ENCODE measurements around the gene QRSL1.
A peak's percentile ranks its signal among the peaks of the same experiment; 100 is the strongest.

The QRSL1 gene

GRCh38 chr6:106611030-106611429, 18.3 kb upstream of the QRSL1 start:
- Histone ChIP-seq H3K27me3 (ENCODE audit: control insufficient read depth in 5 of 5, insufficient read depth in 4 of 5, low read length in 5 of 5) (no peaks in the 10 kb centered on the region), H3K4me3 (ENCODE audit: low read depth in 1 of 5, low read length in 5 of 5) (no peak overlapping the region), H3K4me1 (ENCODE audit: control insufficient read depth in 5 of 5, insufficient read depth in 5 of 5, low read length in 5 of 5) (no peaks in the 10 kb centered on the region), H3K27ac (ENCODE audit: low read depth, low read length) (no peak overlapping the region), H3K9me3 (ENCODE audit: control insufficient read depth in 5 of 5, low read length in 5 of 5) (peaks cover 0 to under 1% (median 0%) of the 10 kb centered on the region in 5 donors), H3K36me3 (ENCODE audit: control insufficient read depth in 5 of 5, insufficient read depth in 5 of 5, low read length in 5 of 5) (peaks cover 0 to 6% (median 4%) of the 10 kb centered on the region in 5 donors), H3K9ac (ENCODE audit: low read length in 5 of 5) (no peak overlapping the region)

- H3K9me3 ChIP-seq (ENCODE audit: control insufficient read depth in 5 of 5, low read length in 5 of 5), result no peaks in the 10 kb centered on the region
- no peaks in the 10 kb centered on the region for H3K27me3 ChIP-seq (ENCODE audit: control insufficient read depth in 5 of 5, insufficient read depth in 4 of 5, low read length in 5 of 5)
- no peaks in the 10 kb centered on the region for H3K4me1 ChIP-seq (ENCODE audit: control insufficient read depth in 5 of 5, insufficient read depth in 5 of 5, low read length in 5 of 5)
- peaks cover 0 to 10% (median 6%) of the 10 kb centered on the region in 5 donors for H3K36me3 ChIP-seq (ENCODE audit: control insufficient read depth in 5 of 5, insufficient read depth in 5 of 5, low read length in 5 of 5)
- H3K4me3 ChIP-seq (ENCODE audit: low read depth in 1 of 5, low read length in 5 of 5), result no peak overlapping the region
- H3K27ac ChIP-seq (ENCODE audit: low read depth, low read length), result no peak overlapping the region
- H3K9ac ChIP-seq (ENCODE audit: low read length in 5 of 5), result no peak overlapping the region
These were observed 16.5 kb upstream of the QRSL1 start for GRCh38 chr6:106612671-106613416.

- H3K27me3 ChIP-seq (ENCODE audit: control insufficient read depth in 5 of 5, insufficient read depth in 4 of 5, low read length in 5 of 5), result no peaks in the 10 kb centered on the region
- peak overlapping the region in 1 of 5 donors; percentile 16 for H3K9ac ChIP-seq (ENCODE audit: low read length in 5 of 5)
- H3K4me3 ChIP-seq (ENCODE audit: low read depth in 1 of 5, low read length in 5 of 5), result no peak overlapping the region
- H3K27ac ChIP-seq (ENCODE audit: low read depth, low read length), result no peak overlapping the region
- no peaks in the 10 kb centered on the region for H3K9me3 ChIP-seq (ENCODE audit: control insufficient read depth in 5 of 5, low read length in 5 of 5)
- H3K36me3 ChIP-seq (ENCODE audit: control insufficient read depth in 5 of 5, insufficient read depth in 5 of 5, low read length in 5 of 5), result peaks cover 2 to 10% (median 9%) of the 10 kb centered on the region in 5 donors
- no peaks in the 10 kb centered on the region for H3K4me1 ChIP-seq (ENCODE audit: control insufficient read depth in 5 of 5, insufficient read depth in 5 of 5, low read length in 5 of 5)
These were observed 15.8 kb upstream of the QRSL1 start for GRCh38 chr6:106613590-106613989.

- Histone ChIP-seq H3K4me3 (ENCODE audit: low read depth in 1 of 5, low read length in 5 of 5) (no peak overlapping the region), H3K27me3 (ENCODE audit: control insufficient read depth in 5 of 5, insufficient read depth in 4 of 5, low read length in 5 of 5) (no peaks in the 10 kb centered on the region), H3K9me3 (ENCODE audit: control insufficient read depth in 5 of 5, low read length in 5 of 5) (no peaks in the 10 kb centered on the region), H3K4me1 (ENCODE audit: control insufficient read depth in 5 of 5, insufficient read depth in 5 of 5, low read length in 5 of 5) (no peaks in the 10 kb centered on the region), H3K9ac (ENCODE audit: low read length in 5 of 5) (no peak overlapping the region), H3K27ac (ENCODE audit: low read depth, low read length) (no peak overlapping the region), H3K36me3 (ENCODE audit: control insufficient read depth in 5 of 5, insufficient read depth in 5 of 5, low read length in 5 of 5) (peaks cover 2 to 14% (median 9%) of the 10 kb centered on the region in 5 donors)
These were observed 15.2 kb upstream of the QRSL1 start for GRCh38 chr6:106614166-106614565.

GRCh38 chr6:106614592-106615257, 14.7 kb upstream of the QRSL1 start:
- H3K27ac ChIP-seq (ENCODE audit: low read depth, low read length), result no peak overlapping the region
- H3K27me3 ChIP-seq (ENCODE audit: control insufficient read depth in 5 of 5, insufficient read depth in 4 of 5, low read length in 5 of 5), result no peaks in the 10 kb centered on the region
- no peaks in the 10 kb centered on the region for H3K9me3 ChIP-seq (ENCODE audit: control insufficient read depth in 5 of 5, low read length in 5 of 5)
- no peak overlapping the region for H3K9ac ChIP-seq (ENCODE audit: low read length in 5 of 5)
- peaks cover 2 to 15% (median 9%) of the 10 kb centered on the region in 5 donors for H3K36me3 ChIP-seq (ENCODE audit: control insufficient read depth in 5 of 5, insufficient read depth in 5 of 5, low read length in 5 of 5)
- H3K4me1 ChIP-seq (ENCODE audit: control insufficient read depth in 5 of 5, insufficient read depth in 5 of 5, low read length in 5 of 5), result no peaks in the 10 kb centered on the region
- no peak overlapping the region for H3K4me3 ChIP-seq (ENCODE audit: low read depth in 1 of 5, low read length in 5 of 5)

GRCh38 chr6:106617302-106617701, 12.1 kb upstream of the QRSL1 start:
- H3K4me3 ChIP-seq (ENCODE audit: low read depth in 1 of 5, low read length in 5 of 5), result no peak overlapping the region
- no peaks in the 10 kb centered on the region for H3K9me3 ChIP-seq (ENCODE audit: control insufficient read depth in 5 of 5, low read length in 5 of 5)
- no peaks in the 10 kb centered on the region for H3K4me1 ChIP-seq (ENCODE audit: control insufficient read depth in 5 of 5, insufficient read depth in 5 of 5, low read length in 5 of 5)
- peaks cover 2 to 16% (median 8%) of the 10 kb centered on the region in 5 donors for H3K36me3 ChIP-seq (ENCODE audit: control insufficient read depth in 5 of 5, insufficient read depth in 5 of 5, low read length in 5 of 5)
- no peak overlapping the region for H3K9ac ChIP-seq (ENCODE audit: low read length in 5 of 5)
- H3K27me3 ChIP-seq (ENCODE audit: control insufficient read depth in 5 of 5, insufficient read depth in 4 of 5, low read length in 5 of 5), result no peaks in the 10 kb centered on the region
- no peak overlapping the region for H3K27ac ChIP-seq (ENCODE audit: low read depth, low read length)

GRCh38 chr6:106617857-106618256, 11.5 kb upstream of the QRSL1 start:
- peaks cover 5 to 20% (median 10%) of the 10 kb centered on the region in 5 donors for H3K36me3 ChIP-seq (ENCODE audit: control insufficient read depth in 5 of 5, insufficient read depth in 5 of 5, low read length in 5 of 5)
- H3K4me3 ChIP-seq (ENCODE audit: low read depth in 1 of 5, low read length in 5 of 5), result no peak overlapping the region
- no peak overlapping the region for H3K27ac ChIP-seq (ENCODE audit: low read depth, low read length)

GRCh38 chr6:106618324-106618723, 11.1 kb upstream of the QRSL1 start:
- no peak overlapping the region for H3K4me3 ChIP-seq (ENCODE audit: low read depth in 1 of 5, low read length in 5 of 5)
- H3K27ac ChIP-seq (ENCODE audit: low read depth, low read length), result no peak overlapping the region
- H3K36me3 ChIP-seq (ENCODE audit: control insufficient read depth in 5 of 5, insufficient read depth in 5 of 5, low read length in 5 of 5), result peaks cover 3 to 17% (median 10%) of the 10 kb centered on the region in 5 donors
- H3K27me3 ChIP-seq (ENCODE audit: control insufficient read depth in 5 of 5, insufficient read depth in 4 of 5, low read length in 5 of 5), result no peaks in the 10 kb centered on the region
- H3K9ac ChIP-seq (ENCODE audit: low read length in 5 of 5), result no peak overlapping the region
- H3K4me1 ChIP-seq (ENCODE audit: control insufficient read depth in 5 of 5, insufficient read depth in 5 of 5, low read length in 5 of 5), result no peaks in the 10 kb centered on the region
- no peaks in the 10 kb centered on the region for H3K9me3 ChIP-seq (ENCODE audit: control insufficient read depth in 5 of 5, low read length in 5 of 5)

More at GRCh38 chr6:106617857-106618256, 11.5 kb upstream of the QRSL1 start:
- H3K4me1 ChIP-seq (ENCODE audit: control insufficient read depth in 5 of 5, insufficient read depth in 5 of 5, low read length in 5 of 5), result no peaks in the 10 kb centered on the region
- H3K9me3 ChIP-seq (ENCODE audit: control insufficient read depth in 5 of 5, low read length in 5 of 5), result no peaks in the 10 kb centered on the region
- no peaks in the 10 kb centered on the region for H3K27me3 ChIP-seq (ENCODE audit: control insufficient read depth in 5 of 5, insufficient read depth in 4 of 5, low read length in 5 of 5)
- H3K9ac ChIP-seq (ENCODE audit: low read length in 5 of 5), result no peak overlapping the region

- Histone ChIP-seq H3K4me1 (ENCODE audit: control insufficient read depth in 5 of 5, insufficient read depth in 5 of 5, low read length in 5 of 5) (no peaks in the 10 kb centered on the region), H3K9ac (ENCODE audit: low read length in 5 of 5) (no peak overlapping the region), H3K27me3 (ENCODE audit: control insufficient read depth in 5 of 5, insufficient read depth in 4 of 5, low read length in 5 of 5) (no peaks in the 10 kb centered on the region), H3K27ac (ENCODE audit: low read depth, low read length) (no peak overlapping the region), H3K4me3 (ENCODE audit: low read depth in 1 of 5, low read length in 5 of 5) (no peak overlapping the region), H3K36me3 (ENCODE audit: control insufficient read depth in 5 of 5, insufficient read depth in 5 of 5, low read length in 5 of 5) (peaks cover 3 to 17% (median 10%) of the 10 kb centered on the region in 5 donors), H3K9me3 (ENCODE audit: control insufficient read depth in 5 of 5, low read length in 5 of 5) (no peaks in the 10 kb centered on the region)
These were observed 10.2 kb upstream of the QRSL1 start for GRCh38 chr6:106619223-106619622.

- no peaks in the 10 kb centered on the region for H3K27me3 ChIP-seq (ENCODE audit: control insufficient read depth in 5 of 5, insufficient read depth in 4 of 5, low read length in 5 of 5)
- no peak overlapping the region for H3K27ac ChIP-seq (ENCODE audit: low read depth, low read length)
These were observed 8.3 kb upstream of the QRSL1 start for GRCh38 chr6:106620931-106621672.

More at GRCh38 chr6:106620931-106621672, 8.3 kb upstream of the QRSL1 start:
- H3K9ac ChIP-seq (ENCODE audit: low read length in 5 of 5), result no peak overlapping the region
- H3K9me3 ChIP-seq (ENCODE audit: control insufficient read depth in 5 of 5, low read length in 5 of 5), result no peaks in the 10 kb centered on the region
- no peaks in the 10 kb centered on the region for H3K4me1 ChIP-seq (ENCODE audit: control insufficient read depth in 5 of 5, insufficient read depth in 5 of 5, low read length in 5 of 5)
- H3K36me3 ChIP-seq (ENCODE audit: control insufficient read depth in 5 of 5, insufficient read depth in 5 of 5, low read length in 5 of 5), result peaks cover 3 to 17% (median 7%) of the 10 kb centered on the region in 5 donors
- H3K4me3 ChIP-seq (ENCODE audit: low read depth in 1 of 5, low read length in 5 of 5), result no peak overlapping the region

Measured in subcutaneous abdominal adipose tissue (tissue), 5 donors.